GM21723 (cell line): Measurements from ENCODE around the gene ZNF573.
A peak's percentile ranks its signal among the peaks of the same experiment; 100 is the strongest.
"Not testable (repeated sequence)": the region's sequence is repeated elsewhere in the genome, so short reads cannot be mapped to it uniquely, and the experiment has no call there.

ENCODE experiments used
- ATAC-seq: cut with Tn5 transposase; IDR thresholded peaks from one replicate; pipeline ENCODE4 v1.9.1; 2021; ENCODE audit warnings: mild to moderate bottlenecking, moderate library complexity; ENCODE audit not compliant: unreplicated experiment

The ZNF573 gene

GRCh38 chr19:37779127-37780005 lies at the start of gene ZNF573:
Gene ZNF573, minus strand, starts transcription at chr19:37779586. Its CDS starts 5,857 bp downstream, at chr19:37773729.
- ATAC-seq: peak; percentile 85

GRCh38 chr19:37817180-37817981 lies 38.0 kb upstream of the ZNF573 start:
- no peak for ATAC-seq

- ATAC-seq: not testable (repeated sequence)
Measured at GRCh38 chr19:37815611-37816010, 36.2 kb upstream of the ZNF573 start.

GRCh38 chr19:37813340-37813739 lies 34.0 kb upstream of the ZNF573 start:
- ATAC-seq: no peak

- no peak for ATAC-seq
Measured at GRCh38 chr19:37809366-37809765, 30.0 kb upstream of the ZNF573 start.

- ATAC-seq: no peak
Measured at GRCh38 chr19:37803249-37803840, 24.0 kb upstream of the ZNF573 start.

GRCh38 chr19:37790244-37790925 lies 11.0 kb upstream of the ZNF573 start:
- no peak for ATAC-seq

GRCh38 chr19:37778613-37779126 lies 716 bp downstream of the ZNF573 start:
- ATAC-seq: no peak

GRCh38 chr19:37770985-37771384 lies 8.4 kb downstream of the ZNF573 start:
- ATAC-seq: no peak

GRCh38 chr19:37763488-37763887 lies 15.9 kb downstream of the ZNF573 start:
- ATAC-seq: no peak

GRCh38 chr19:37757683-37758082 lies 21.7 kb downstream of the ZNF573 start:
- not testable (repeated sequence) for ATAC-seq

GRCh38 chr19:37738371-37738770 lies 41.0 kb downstream of the ZNF573 start:
- no peak for ATAC-seq

- no peak for ATAC-seq
Measured at GRCh38 chr19:37725181-37725580, 54.2 kb downstream of the ZNF573 start.

GRCh38 chr19:37719927-37720265 lies 59.5 kb downstream of the ZNF573 start:
- no peak for ATAC-seq

GRCh38 chr19:37719111-37719926 lies 60.1 kb downstream of the ZNF573 start, which contains the start of gene ZNF607:
Gene ZNF607, minus strand, starts transcription at chr19:37719761. Its CDS starts 8,143 bp downstream, at chr19:37711618.
- ATAC-seq: peak; percentile 94

GRCh38 chr19:37718304-37718703 lies 61.1 kb downstream of the ZNF573 start:
- ATAC-seq: no peak

GRCh38 chr19:37716140-37716539 lies 63.2 kb downstream of the ZNF573 start:
- ATAC-seq: no peak

- ATAC-seq: no peak
Measured at GRCh38 chr19:37706052-37706605, 73.3 kb downstream of the ZNF573 start.

GRCh38 chr19:37699057-37699456 lies 80.3 kb downstream of the ZNF573 start:
- no peak for ATAC-seq
